ENCODE measurements around the gene CDKN2B-AS1. TPM values are rescaled to one million over a fixed set of nuclear protein-coding genes. Genes with fewer than 3 reads are reported as not detected.

The CDKN2B-AS1 gene
- total and polyA plus RNA-seq, 3 donors from 2014 or later: 2.2 to 3.5 (median 3.0) TPM

DNA sequence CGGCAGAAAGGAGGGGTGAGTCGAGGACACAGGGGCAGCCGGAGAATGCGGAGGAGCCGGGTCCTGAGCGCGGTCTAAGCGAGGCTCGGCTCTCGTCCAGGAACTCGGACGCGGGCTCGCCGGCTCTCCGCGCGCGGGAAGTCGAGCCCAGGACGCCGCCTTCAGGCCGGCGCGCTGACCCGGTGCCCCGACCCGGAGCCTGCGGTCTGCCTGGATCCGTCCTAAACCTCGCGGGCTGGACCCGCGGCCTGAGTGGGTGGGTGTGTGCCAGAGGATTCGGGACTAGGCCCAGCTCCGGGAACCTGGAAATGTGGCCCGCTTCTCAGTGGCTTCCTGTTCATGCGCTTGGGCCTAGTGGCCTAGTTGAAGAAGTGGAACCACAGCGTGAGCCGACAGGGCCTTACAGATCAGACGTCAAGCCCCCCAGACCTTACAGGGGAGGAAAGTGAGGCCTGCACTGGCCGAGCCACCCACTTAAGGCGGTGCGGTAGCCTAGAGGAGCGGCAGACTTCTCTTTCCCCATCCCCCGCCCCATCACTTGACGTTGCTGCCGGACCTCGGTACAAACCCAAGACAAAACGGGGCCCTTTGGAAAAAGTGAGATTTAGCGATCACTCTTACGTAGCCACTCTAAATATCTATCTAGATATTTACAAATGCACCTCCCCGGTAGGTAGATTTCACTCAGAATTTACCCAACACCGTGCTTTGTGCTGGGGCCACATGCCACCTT is 1.2 kb downstream of the CDKN2B-AS1 start:
- Histone ChIP-seq H3K9me3 (no peaks in the 10 kb centered on the region), H3K4me3 (peak overlapping the region; percentile 77 to 82), H3K4me1 (peaks cover 8% of the 10 kb centered on the region), H3K27me3 (no peaks in the 10 kb centered on the region), H3K36me3 (ENCODE audit: low read depth, missing control alignments) (no peaks in the 10 kb centered on the region), H3K27ac (peak overlapping the region; percentile 61 to 89)
- WGBS, 2 donors: 16 to 17% methylated on average over 30 to 54 of the region's 54 CpGs
- intact Hi-C loops (cut with DNase I; ENCODE audit: low total_unique reads): no loop called here
- DNase-seq: peak; percentile 59
- TF ChIP-seq CTCF (IDR thresholded peaks at IDR 0.05) (no peak), POLR2A (IDR thresholded peaks at IDR 0.05) (no peak)

DNA sequence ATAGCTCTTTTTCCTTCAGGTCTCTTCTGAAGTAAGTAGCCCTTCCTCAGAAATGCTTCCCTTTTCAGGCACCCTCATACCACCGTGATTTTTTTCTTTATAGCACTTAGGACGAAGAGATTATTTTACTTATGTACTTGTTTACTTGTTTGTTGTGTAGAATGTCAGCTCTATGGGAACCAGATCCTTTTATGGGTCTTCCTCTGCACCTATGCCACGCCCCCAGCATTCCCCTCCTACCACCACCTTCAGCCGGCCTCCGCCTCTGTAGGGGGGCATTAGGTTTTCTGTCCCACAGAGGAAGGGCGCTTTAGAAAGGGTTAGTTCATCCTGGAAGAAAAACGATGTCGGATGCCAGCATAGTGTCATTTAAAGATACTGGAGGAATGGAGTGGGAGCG is 1.8 kb downstream of the CDKN2B-AS1 start:
- WGBS, 2 donors: 42 to 46% methylated on average over 9 of the region's 9 CpGs
- Histone ChIP-seq H3K9me3 (no peaks in the 10 kb centered on the region), H3K4me1 (peaks cover 8% of the 10 kb centered on the region), H3K27ac (no peak overlapping the region), H3K27me3 (no peaks in the 10 kb centered on the region), H3K36me3 (ENCODE audit: low read depth, missing control alignments) (no peaks in the 10 kb centered on the region), H3K4me3 (peak overlapping the region; percentile 77 to 82)
- intact Hi-C loops (cut with DNase I; ENCODE audit: low total_unique reads): no loop called here
- no peak for DNase-seq
- no peak for TF ChIP-seq CTCF (IDR thresholded peaks at IDR 0.05)
- no peak for TF ChIP-seq POLR2A (IDR thresholded peaks at IDR 0.05)

- intact Hi-C loops (cut with DNase I; ENCODE audit: low total_unique reads): no loop called here
- H3K27me3 ChIP-seq: no peaks in the 10 kb centered on the region
- no peaks in the 10 kb centered on the region for H3K9me3 ChIP-seq
These were observed 2.3 kb downstream of the CDKN2B-AS1 start for GRCh38 chr9:21996858-21997257.

GRCh38 chr9:21997480-21997879 is 2.9 kb downstream of the CDKN2B-AS1 start:
- Histone ChIP-seq H3K36me3 (ENCODE audit: low read depth, missing control alignments) (no peaks in the 10 kb centered on the region), H3K9me3 (no peaks in the 10 kb centered on the region), H3K27ac (no peak overlapping the region), H3K27me3 (no peaks in the 10 kb centered on the region), H3K4me1 (peaks cover 8% of the 10 kb centered on the region), H3K4me3 (no peak overlapping the region)
- TF ChIP-seq CTCF (IDR thresholded peaks at IDR 0.05) (no peak), POLR2A (IDR thresholded peaks at IDR 0.05) (no peak)
- intact Hi-C loops (cut with DNase I; ENCODE audit: low total_unique reads): no loop called here
- 91 to 100% methylated on average over 1 of the region's 1 CpG for WGBS, 2 donors
- no peak for DNase-seq

More at GRCh38 chr9:21996858-21997257, 2.3 kb downstream of the CDKN2B-AS1 start:
- no peak overlapping the region for H3K27ac ChIP-seq
- H3K36me3 ChIP-seq (ENCODE audit: low read depth, missing control alignments): no peaks in the 10 kb centered on the region
- 50 to 57% methylated on average over 5 of the region's 5 CpGs for WGBS, 2 donors
- peaks cover 8% of the 10 kb centered on the region for H3K4me1 ChIP-seq
- peak overlapping the region in 1 of 2 donors; percentile 82 for H3K4me3 ChIP-seq
- DNase-seq: no peak
- TF ChIP-seq CTCF (IDR thresholded peaks at IDR 0.05) (no peak), POLR2A (IDR thresholded peaks at IDR 0.05) (no peak)

- TF ChIP-seq POLR2A (IDR thresholded peaks at IDR 0.05) (no peak), CTCF (IDR thresholded peaks at IDR 0.05) (no peak)
- intact Hi-C loops (cut with DNase I; ENCODE audit: low total_unique reads): no loop called here
- Histone ChIP-seq H3K9me3 (no peaks in the 10 kb centered on the region), H3K27me3 (no peaks in the 10 kb centered on the region), H3K27ac (no peak overlapping the region), H3K4me3 (no peak overlapping the region), H3K36me3 (ENCODE audit: low read depth, missing control alignments) (no peaks in the 10 kb centered on the region), H3K4me1 (peaks cover 8% of the 10 kb centered on the region)
- no peak for DNase-seq
- 92 to 96% methylated on average over 2 of the region's 2 CpGs for WGBS, 2 donors
These were observed 3.4 kb downstream of the CDKN2B-AS1 start for GRCh38 chr9:21998026-21998425.
